GM13977 (cell line): ENCODE results near the gene SYNPO2.

Experiments
- DNase-seq: peaks from one replicate; pipeline ENCODE4 v3.0.0; 2012; ENCODE audit warnings: low spot score
- CTCF ChIP-seq: IDR thresholded peaks from 2 replicates; pipeline ENCODE4 v1.5.1; 2012; ENCODE audit warnings: mild to moderate bottlenecking, control low read depth; ENCODE audit not compliant: insufficient read depth; ENCODE audit errors: extremely low read depth, missing control alignments
- in situ Hi-C: fragments of 300-500 bp; cut with MboI; formaldehyde crosslinking; loops from one replicate; pipeline ENCODE4 v1.12.0; 2022; ENCODE audit warnings: low sequenced_read_pairs, low pct_unique_long_range_greater_than_20kb, mixed read lengths, inconsistent platforms; ENCODE audit not compliant: unreplicated experiment

SYNPO2 gene

GRCh38 chr4:119080721-119081541 is 192.3 kb downstream of the SYNPO2 start:
- in situ Hi-C loops: no loop called here
- no peak for TF ChIP-seq CTCF

GRCh38 chr4:119081542-119081859 is 192.8 kb downstream of the SYNPO2 start:
- no peak for TF ChIP-seq CTCF
- DNase-seq: no peak
- in situ Hi-C loops: no loop called here

More at GRCh38 chr4:119080721-119081541, 192.3 kb downstream of the SYNPO2 start:
- DNase-seq: no peak

GRCh38 chr4:119081943-119082342 is 193.3 kb downstream of the SYNPO2 start:
- no peak for TF ChIP-seq CTCF
- in situ Hi-C loops: no loop called here
- DNase-seq: no peak

- no peak for DNase-seq
- no peak for TF ChIP-seq CTCF
- in situ Hi-C loops: no loop called here
Measured at GRCh38 chr4:119082661-119083060, 194.0 kb downstream of the SYNPO2 start.

GRCh38 chr4:119084513-119084912 is 195.9 kb downstream of the SYNPO2 start:
- in situ Hi-C loops: no loop called here
- DNase-seq: no peak
- no peak for TF ChIP-seq CTCF

- no peak for DNase-seq
- no peak for TF ChIP-seq CTCF
- in situ Hi-C loops: no loop called here
Measured at GRCh38 chr4:119087121-119087520, 198.5 kb downstream of the SYNPO2 start.
